Measurements from ENCODE around the gene HEXD.

Gene HEXD

DNA sequence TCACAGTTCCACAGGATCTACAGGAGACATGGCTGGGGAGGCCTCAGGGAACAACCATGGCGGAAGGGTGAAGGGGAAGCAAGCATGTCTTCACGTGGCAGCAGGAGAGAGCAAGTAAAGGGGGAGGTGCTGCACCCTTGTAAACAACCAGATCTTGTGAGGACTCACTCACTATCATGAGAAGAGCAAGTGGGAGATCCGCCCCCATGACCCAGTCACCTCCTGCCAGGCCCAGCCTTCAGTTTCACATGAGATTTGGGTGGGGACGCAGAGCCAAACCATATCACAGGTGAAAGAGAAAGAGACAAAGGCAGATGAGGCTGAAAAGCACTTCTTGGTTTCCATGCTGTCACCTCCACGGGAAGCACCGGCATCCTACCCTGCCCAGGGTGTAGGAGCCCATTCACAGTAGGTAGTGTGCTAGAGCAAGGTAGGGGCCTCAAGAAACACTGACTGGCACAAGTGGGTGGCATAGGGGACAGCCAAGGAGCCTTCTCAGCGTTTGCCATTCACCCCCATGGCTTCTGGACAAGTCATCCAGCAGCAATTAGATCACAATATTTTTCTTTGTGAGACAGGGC lies 47.0 kb downstream of the HEXD start:
- in situ Hi-C loops (cut with MboI; ENCODE audit: low pct_unique_long_range_greater_than_20kb, low sequenced_read_pairs) = no loop called here
- DNase-seq = no peak

DNA sequence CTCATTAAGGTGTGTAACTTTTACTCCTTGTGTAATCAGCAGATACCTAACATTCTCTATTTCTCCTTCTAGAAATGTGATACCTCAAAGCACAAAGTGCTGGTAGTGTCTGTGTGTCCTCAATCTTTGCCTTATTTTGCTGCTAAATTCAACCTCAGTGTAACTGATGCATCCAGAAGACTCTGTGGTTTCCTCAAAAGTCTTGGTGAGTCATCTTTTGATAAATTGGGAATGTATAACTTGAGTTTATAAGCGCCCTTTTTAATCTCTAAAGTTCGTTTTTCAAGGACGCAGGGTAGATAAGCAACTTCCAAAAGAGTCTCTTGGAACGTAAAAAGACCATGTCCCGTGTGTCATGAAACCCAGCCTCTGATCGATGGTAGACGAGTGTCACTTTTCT lies 50.5 kb downstream of the HEXD start:
- in situ Hi-C loops (cut with MboI; ENCODE audit: low pct_unique_long_range_greater_than_20kb, low sequenced_read_pairs) = no loop called here
- DNase-seq = no peak

DNA sequence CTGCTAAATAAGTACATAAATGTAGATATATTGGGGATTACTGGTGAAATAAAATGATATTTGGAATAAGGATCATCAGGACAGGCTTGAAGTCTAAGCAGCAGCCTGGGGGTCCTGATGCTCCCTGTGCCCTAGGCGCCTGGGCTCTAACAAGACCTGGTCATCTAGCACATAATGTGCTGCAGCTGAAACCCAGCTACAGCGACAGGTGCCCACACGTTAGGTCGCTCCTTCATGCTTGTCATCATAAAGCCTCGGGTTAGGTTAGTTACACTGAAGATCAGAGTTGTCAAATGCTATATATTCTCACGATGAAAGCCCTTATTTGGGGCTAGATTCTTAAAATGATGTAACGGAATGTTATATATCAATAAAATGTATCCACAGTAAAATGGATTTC lies 51.9 kb downstream of the HEXD start:
- in situ Hi-C loops (cut with MboI; ENCODE audit: low pct_unique_long_range_greater_than_20kb, low sequenced_read_pairs) = no loop called here

DNA sequence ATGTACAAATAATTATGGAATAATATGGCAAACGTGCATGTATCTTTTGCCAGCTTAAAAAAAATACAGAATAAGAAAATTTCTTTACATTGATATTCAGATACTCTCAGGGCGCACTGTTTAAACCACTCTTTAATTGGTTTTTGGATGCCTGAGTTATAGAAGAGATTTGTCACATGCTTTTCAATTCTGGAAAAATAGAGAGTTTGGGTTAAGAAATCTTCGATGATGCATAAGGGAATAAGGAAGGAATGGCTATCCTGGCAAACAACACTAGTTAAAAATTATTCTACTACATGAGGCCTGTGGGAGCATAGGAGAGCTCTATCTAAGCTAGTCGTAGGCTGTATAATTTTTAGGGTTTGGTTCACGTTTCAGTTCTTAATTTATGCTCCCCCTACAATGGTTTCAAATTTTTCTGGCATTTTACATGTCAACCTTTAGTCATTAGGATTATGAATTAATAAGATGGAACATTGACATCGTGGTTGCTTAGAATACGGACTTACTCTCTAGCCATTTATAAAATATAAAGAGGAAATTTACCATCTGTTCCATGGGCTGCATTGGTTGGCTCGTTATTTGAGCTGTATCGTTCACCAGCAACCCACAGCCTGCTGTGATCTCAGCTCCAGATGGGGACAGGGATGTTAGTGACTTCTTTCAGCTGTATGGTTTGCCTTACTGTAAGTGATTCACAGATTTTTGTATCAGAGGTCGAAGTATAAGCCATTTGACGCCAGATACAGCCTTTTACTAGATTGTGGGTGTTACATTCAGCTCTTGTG lies 56.3 kb downstream of the HEXD start:
- in situ Hi-C loops (cut with MboI; ENCODE audit: low pct_unique_long_range_greater_than_20kb, low sequenced_read_pairs) = loop anchor here (25.0 kb wide), 1 partner anchor 113 kb away; no protein-coding TSS in a partner anchor
- no peak for DNase-seq

More for the DNA sequence above, 51.9 kb downstream of the HEXD start:
- no peak for DNase-seq

DNA sequence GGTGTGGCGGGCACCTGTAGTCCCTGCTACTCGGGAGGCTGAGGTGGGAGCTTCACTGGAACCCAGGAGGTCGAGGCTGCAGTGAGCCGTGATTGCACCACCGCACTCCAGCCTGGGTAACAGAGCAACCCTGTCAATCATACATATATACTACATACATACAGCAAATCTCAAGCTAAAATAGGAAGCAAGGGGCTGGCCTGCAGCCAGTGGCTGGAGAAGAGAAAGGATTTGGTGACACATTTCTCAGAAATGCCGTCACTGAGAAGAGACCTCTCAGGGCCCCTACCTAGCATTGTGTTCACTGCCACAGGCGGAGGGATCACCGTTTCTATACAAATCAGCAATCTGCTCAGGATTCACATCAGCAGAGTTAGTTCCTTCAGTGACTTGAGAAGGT lies 57.3 kb downstream of the HEXD start:
- in situ Hi-C loops (cut with MboI; ENCODE audit: low pct_unique_long_range_greater_than_20kb, low sequenced_read_pairs) = loop anchor here (25.0 kb wide), 1 partner anchor 112 kb away; no protein-coding TSS in a partner anchor
- DNase-seq = peak; percentile 91

DNA sequence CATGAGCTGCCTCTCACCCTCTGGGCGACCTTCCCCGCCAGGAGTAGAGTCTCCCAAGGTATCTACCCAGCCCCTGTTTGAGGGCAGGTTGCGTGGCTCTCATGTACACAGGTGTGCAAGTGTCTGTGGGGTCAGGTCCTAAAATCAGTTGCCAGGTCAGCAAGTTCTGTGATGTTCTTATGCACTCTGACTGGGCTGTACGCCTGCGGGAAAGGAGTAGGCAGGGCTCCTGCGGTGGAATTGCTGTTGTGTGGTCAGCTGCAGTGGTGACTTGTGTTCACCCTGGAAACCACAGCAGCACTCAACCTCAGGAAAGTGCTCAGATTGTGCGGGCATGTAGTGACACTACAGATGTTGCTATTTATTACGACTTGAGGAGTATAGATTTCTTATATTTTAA lies 59.8 kb downstream of the HEXD start:
- no peak for DNase-seq
- in situ Hi-C loops (cut with MboI; ENCODE audit: low pct_unique_long_range_greater_than_20kb, low sequenced_read_pairs) = loop anchor here (25.0 kb wide), 1 partner anchor 109 kb away; no protein-coding TSS in a partner anchor

DNA sequence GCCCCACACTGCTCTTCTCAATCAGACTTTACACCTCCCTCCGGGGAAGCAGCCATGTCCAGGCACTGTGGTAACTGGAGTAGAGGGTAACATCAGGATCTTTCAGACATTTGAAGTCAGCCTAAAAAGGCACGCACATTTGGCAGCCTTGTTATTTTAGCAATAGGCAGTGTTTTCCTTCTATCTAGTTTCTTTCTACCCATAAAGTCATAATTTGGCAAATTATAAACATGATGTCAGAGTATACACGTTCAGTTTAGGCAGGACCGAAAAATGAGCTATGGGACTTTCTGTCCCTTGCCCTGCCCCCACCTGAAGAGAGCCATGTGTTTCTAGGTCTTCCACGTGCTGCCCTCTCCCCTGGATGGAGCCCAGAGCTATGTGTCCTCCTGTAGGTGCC lies 61.5 kb downstream of the HEXD start:
- DNase-seq = no peak
- in situ Hi-C loops (cut with MboI; ENCODE audit: low pct_unique_long_range_greater_than_20kb, low sequenced_read_pairs) = loop anchor here (25.0 kb wide), 1 partner anchor 108 kb away; no protein-coding TSS in a partner anchor

DNA sequence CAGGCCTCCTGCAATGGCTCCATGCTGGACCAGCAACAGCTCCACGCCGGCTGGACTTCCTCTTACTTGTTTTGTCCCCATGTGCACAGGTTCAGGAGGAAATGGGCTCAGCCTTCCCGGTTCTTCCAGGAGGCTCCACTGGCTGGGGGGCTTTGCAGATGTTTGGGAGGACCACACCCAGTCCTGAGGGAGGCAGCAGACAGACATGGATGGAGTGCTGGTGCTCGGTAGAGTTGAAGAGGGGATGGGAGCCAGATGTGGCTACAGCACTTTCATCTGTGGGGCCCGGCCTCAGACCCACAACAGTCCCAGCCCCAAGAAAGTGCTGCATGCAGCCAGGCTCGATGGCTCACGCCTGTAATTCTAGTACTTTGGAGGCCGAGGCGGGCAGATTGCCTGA lies 62.2 kb downstream of the HEXD start:
- in situ Hi-C loops (cut with MboI; ENCODE audit: low pct_unique_long_range_greater_than_20kb, low sequenced_read_pairs) = loop anchor here (25.0 kb wide), 1 partner anchor 107 kb away; no protein-coding TSS in a partner anchor
- DNase-seq = no peak

DNA sequence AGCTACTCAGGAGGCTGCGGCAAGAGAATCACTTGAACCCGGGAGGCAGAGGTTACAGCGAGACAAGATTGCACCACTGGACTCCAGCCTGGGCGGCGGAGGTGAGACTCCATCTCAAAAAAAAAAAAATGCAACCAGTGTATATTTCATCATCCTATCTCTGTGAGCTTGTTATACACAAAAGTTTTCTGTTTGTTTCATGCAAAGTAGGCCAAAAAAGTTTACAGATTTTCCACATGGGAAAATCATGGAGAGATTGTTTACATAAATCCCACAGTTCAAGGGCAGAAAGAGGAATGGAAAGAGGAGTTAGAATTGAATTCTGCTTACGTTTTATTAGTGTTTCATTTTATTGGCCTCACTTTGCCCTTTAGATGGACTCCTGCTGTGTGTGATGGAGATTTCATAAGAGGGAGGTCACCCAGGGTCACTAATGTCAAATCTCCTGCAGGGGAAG lies 65.1 kb downstream of the HEXD start:
- no peak for DNase-seq
- in situ Hi-C loops (cut with MboI; ENCODE audit: low pct_unique_long_range_greater_than_20kb, low sequenced_read_pairs) = loop anchor here (25.0 kb wide), 1 partner anchor 104 kb away; no protein-coding TSS in a partner anchor

DNA sequence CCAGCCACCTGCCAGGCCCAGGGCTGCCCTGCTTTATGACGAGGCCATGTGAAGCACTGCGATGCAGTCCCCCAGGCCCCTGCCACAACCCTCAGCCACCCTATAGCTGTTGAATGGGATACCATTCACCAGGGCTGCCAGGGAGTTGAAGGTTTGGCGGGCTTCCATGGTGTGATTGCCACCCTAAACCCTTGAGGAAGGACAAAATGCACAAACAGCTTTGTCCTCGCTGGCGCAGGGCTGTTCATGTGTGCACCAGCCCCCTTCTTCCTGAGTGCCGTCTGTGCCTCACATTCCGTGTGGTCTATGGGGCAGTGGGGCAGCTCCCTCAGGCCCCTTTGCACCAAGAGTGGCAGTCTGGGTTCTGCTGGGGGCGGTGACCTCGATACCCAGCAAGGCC lies 65.7 kb downstream of the HEXD start:
- in situ Hi-C loops (cut with MboI; ENCODE audit: low pct_unique_long_range_greater_than_20kb, low sequenced_read_pairs) = loop anchor here (25.0 kb wide), 1 partner anchor 103 kb away; no protein-coding TSS in a partner anchor
- no peak for DNase-seq

DNA sequence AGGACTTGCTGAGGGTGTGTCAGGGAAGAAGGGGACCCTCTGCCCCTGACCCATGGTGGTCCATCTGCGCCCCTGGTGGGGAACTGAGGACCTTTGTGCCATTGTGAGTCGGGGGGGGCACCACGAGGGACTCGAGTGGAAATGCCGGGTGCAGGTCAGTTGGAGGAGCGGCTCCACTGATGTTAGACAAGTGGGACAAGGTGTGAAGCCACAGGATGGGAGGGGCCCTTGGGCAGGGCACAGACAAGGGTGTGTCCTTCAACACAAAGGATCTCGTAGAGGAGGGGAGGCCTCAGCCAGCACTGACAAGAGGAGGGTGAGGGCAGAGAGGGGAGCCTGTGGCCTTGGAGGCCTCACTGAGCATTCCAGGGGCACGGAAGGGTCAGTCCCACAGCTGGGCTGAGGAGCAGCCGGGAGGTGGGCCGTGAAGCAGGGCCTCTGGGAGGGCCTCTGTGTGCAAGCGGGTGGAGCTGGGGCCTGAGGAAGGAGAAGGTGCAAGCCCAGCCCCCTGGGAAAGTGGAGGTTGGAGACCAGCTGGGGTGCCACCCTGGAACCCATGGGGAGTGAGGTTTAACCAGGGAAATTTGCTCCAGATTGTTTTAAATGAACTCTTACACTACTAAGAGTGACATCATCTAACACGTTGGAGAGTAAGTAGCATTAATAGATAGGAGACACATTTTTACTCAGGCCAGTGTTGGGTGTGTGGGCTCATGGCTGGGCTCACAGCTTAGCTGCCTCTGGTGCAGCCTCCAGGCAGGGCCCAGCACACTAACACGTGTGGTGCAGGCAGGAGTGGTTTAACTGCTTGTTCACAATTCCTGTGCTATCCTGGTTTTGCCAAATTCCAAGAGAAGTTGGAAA lies 68.3 kb downstream of the HEXD start:
- in situ Hi-C loops (cut with MboI; ENCODE audit: low pct_unique_long_range_greater_than_20kb, low sequenced_read_pairs) = loop anchor here (25.0 kb wide), 1 partner anchor 101 kb away; no protein-coding TSS in a partner anchor
- DNase-seq = no peak

DNA sequence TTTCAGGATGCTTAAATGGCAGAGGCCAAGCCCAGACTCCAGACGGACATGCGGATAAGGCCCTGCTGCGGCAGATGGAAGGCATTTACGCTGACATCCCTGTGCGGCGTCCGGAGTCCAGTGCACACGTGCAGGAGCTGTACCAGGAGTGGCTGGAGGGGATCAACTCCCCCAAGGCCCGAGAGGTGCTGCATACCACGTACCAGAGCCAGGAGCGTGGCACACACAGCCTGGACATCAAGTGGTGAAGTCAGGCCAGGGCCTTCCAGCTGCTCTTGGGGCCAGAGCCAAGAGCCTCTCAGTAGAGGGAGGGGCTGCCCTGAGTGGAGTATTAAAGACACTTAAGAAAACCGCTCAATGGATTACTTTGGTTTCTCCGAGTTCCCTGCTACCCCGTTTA lies 69.8 kb downstream of the HEXD start:
- in situ Hi-C loops (cut with MboI; ENCODE audit: low pct_unique_long_range_greater_than_20kb, low sequenced_read_pairs) = loop anchor here (25.0 kb wide), 1 partner anchor 99 kb away; no protein-coding TSS in a partner anchor
- no peak for DNase-seq

DNA sequence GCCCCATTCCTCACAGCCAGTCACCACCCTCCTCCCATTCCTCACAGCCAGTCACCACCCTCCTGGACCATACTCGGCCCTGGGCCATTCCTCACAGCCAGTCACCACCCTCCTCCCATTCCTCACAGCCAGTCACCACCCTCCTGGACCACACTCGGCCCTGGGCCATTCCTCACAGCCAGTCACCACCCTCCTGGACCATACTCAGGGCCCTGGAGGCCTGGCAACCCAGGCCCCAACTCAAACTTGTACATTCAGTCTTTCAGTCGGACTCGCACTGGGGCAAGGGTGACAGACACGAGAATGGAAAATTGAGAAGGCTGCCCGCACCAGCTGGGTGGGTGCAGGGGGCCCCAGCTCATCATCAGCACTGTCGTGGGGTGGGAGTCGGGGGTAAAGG lies 71.0 kb downstream of the HEXD start:
- in situ Hi-C loops (cut with MboI; ENCODE audit: low pct_unique_long_range_greater_than_20kb, low sequenced_read_pairs) = loop anchor here (25.0 kb wide), 1 partner anchor 98 kb away; no protein-coding TSS in a partner anchor
- no peak for DNase-seq

DNA sequence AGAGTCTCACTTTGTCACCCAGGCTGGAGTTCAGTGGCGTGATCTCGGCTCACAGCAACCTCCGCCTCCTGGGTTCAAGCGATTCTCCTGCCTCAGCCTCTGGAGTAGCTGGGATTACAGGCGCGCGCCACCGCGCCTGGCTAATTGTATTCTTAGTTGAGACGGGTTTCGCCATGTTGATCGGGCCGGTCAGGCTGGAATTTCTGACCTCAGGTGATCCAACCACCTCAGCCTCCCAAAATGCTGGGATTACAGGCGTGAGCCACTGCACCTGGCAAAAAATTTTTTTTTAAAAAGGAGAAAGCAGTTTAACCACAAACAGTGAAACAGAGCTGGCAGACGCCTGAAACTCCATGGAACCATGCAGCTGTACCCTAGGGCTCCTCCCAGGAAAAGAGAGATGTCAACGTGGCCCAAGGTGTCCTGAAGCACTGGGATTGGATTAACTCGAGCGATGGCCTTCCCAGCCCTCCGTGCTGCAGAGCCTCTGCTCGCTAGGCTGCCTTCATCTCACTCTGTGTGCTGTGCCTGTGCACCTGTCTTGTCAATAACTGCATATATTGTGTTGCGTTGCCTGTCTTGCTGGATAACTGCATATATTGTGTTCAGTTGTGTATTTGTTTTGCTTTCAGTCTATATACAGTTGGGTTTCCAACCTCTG lies 71.8 kb downstream of the HEXD start:
- no peak for DNase-seq
- in situ Hi-C loops (cut with MboI; ENCODE audit: low pct_unique_long_range_greater_than_20kb, low sequenced_read_pairs) = loop anchor here (25.0 kb wide), 1 partner anchor 97 kb away; no protein-coding TSS in a partner anchor

DNA sequence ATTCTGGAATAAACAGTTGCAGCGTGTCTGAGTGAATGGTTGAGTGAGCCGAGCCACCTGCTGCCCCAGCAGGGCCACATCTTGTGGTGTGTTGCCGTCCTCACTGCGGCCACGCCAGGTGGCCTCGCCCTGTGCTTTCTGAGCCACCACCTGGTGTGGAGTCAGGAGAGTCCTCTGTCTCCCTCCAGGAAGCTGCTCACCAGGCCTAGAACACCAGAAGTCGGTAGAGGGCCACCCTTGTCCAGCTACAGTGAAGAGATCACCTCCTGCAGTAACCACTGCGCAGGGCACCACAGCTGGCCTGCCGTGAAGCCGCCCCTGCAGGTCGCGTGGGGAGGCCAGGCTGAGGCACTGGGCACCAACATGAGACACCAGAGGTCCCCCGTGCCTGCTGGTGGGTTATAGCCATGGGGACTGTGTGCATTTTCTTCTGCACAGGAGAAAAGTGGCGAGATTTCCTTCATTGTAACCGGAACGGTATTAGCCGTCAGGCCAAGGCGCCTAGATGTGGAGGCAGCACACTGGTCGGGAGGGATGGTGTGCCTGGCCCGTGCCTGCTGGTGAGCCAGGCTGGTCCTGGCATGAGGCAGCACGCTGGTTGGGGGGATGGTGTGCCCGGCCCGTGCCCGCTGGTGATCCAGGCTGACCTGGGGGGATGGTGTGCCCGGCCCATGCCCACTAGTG lies 72.5 kb downstream of the HEXD start:
- no peak for DNase-seq
- in situ Hi-C loops (cut with MboI; ENCODE audit: low pct_unique_long_range_greater_than_20kb, low sequenced_read_pairs) = loop anchor here (25.0 kb wide), 1 partner anchor 97 kb away; no protein-coding TSS in a partner anchor

DNA sequence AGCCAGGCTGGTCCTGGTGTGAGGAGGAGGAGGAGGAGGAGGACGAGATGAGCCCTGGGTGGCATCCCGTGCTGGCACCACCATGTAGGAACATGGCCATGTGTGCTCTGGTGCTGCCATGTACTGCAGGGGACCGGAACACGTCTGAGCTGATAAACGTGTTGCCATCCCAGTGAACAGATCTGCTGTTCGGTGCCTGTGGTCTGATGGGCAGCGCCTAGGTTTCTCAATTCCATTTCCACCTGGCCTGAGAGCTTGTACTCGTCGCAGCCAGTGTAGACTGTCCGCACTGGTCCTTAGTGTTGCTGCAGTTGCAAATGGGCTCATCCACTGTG lies 73.0 kb downstream of the HEXD start:
- in situ Hi-C loops (cut with MboI; ENCODE audit: low pct_unique_long_range_greater_than_20kb, low sequenced_read_pairs) = loop anchor here (25.0 kb wide), 1 partner anchor 96 kb away; no protein-coding TSS in a partner anchor
- DNase-seq = no peak

DNA sequence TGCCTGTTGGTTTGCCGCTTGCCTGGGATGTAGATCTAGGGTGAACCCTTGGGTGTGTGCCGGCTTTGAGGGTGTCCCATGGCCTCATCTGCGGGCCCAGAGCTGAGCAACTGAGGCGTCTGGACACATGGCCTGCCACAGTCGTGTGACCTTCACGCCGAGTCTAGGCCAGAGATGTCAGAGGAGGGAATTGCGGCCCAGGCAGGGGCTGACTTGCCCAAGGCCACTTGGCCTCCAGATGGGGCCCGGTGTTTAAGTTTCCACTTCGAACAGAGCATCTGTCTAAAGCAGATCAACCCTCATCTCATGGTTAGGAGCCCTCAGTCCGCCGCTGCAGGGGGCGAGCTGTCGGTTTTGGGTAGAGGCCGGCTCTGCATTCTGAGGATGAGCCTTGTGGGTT lies 73.4 kb downstream of the HEXD start:
- in situ Hi-C loops (cut with MboI; ENCODE audit: low pct_unique_long_range_greater_than_20kb, low sequenced_read_pairs) = loop anchor here (25.0 kb wide), 1 partner anchor 96 kb away; no protein-coding TSS in a partner anchor
- DNase-seq = no peak

Data from KBM-7 (cell line).